Measurements from ENCODE around the gene SNAI1.

DNA sequence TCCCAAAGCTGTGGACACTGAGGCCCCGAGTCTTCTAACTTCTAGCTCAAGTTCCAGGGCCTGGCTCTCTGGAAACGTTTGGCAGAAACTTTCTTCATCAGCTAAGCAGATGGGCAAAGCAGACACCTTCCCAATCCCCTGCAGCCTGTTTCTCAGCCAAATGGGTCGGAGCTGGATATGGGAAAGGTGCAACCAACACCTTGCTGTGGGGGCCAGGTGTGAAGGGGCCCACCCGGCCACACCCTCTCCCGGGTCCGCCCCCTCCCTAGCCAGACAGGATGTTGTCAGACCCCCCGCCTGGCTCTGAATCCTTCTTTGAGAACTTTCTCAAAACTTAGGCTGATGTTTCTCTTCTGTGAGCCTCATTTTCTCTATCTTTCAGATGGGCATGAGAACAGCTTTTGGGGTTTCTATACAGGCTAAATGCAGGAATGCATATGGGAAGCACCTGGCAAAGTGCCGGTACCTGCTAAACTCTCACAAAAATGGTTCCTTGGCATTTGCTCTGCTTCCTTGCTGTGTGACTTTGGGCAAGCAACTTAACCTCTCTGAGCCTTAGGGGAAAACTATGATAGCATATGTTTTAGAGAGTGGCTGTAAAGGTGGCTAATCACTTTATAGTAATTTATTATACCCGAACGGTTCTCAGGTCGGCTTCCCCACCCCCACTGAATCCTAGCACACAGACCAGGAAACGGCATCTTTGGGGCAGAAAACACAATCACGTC lies 1.8 kb downstream of the SNAI1 start:
- TF ChIP-seq NFIC (IDR thresholded peaks at IDR 0.05) (no peak), EGR1 (IDR thresholded peaks at IDR 0.05) (no peak), TEAD4 (IDR thresholded peaks at IDR 0.05) (no peak), USF1 (IDR thresholded peaks at IDR 0.05) (no peak), EP300 (IDR thresholded peaks at IDR 0.05; ENCODE audit: borderline replicate concordance) (no peak), TCF12 (IDR thresholded peaks at IDR 0.05; ENCODE audit: low read depth) (no peak), TAF1 (IDR thresholded peaks at IDR 0.05; ENCODE audit: low read depth) (no peak), RAD21 (IDR thresholded peaks at IDR 0.05; ENCODE audit: low read depth) (no peak), YY1 (IDR thresholded peaks at IDR 0.05; ENCODE audit: low read depth) (no peak), CREB1 (IDR thresholded peaks at IDR 0.05; ENCODE audit: low read depth) (no peak), CEBPB (IDR thresholded peaks at IDR 0.05) (no peak), FOXM1 (IDR thresholded peaks at IDR 0.05; ENCODE audit: borderline replicate concordance, low read depth) (no peak), MAX (IDR thresholded peaks at IDR 0.05) (no peak)
